ENCODE measurements around the gene TENM4.

The TENM4 gene

GRCh38 chr11:78773492-78773891, 667.3 kb downstream of the TENM4 start:
- no peak overlapping the region for H2BK12ac ChIP-seq (ENCODE audit: low read length)
- H2BK120ac ChIP-seq (ENCODE audit: low read depth, low read length) = no peak overlapping the region
- H3K4me2 ChIP-seq (ENCODE audit: insufficient read depth, low read length, poor library complexity, severe bottlenecking) = no peak overlapping the region
- DNase-seq (ENCODE audit: low spot score) = no peak
- no peaks in the 10 kb centered on the region for H3K27me3 ChIP-seq (ENCODE audit: control insufficient read depth in 3 of 3, insufficient read depth in 3 of 3, low read depth in 1 of 3, low read length in 3 of 3)
- no peak overlapping the region for H3K27ac ChIP-seq (replicated peaks; ENCODE audit: low read length)
- H3K9ac ChIP-seq (ENCODE audit: low read depth, low read length, poor library complexity) = no peak overlapping the region
- no peak overlapping the region for H2AK5ac ChIP-seq (ENCODE audit: low read depth, low read length)
- no peak overlapping the region for H3K14ac ChIP-seq (ENCODE audit: low read length)
- no peak overlapping the region for H2AFZ ChIP-seq (ENCODE audit: low read length)
- no peaks in the 10 kb centered on the region for H3K9me3 ChIP-seq (replicated peaks in 1 of 2; ENCODE audit: control insufficient read depth in 2 of 2, insufficient read depth in 1 of 2, low read depth in 1 of 2, low read length in 2 of 2)
- H3K36me3 ChIP-seq (replicated peaks in 1 of 2; ENCODE audit: control insufficient read depth in 2 of 2, insufficient read depth in 2 of 2, low read length in 2 of 2) = peaks cover 0 to 5% of the 10 kb centered on the region in 2 donors
- no peak overlapping the region for H3K23ac ChIP-seq (ENCODE audit: low read depth, low read length, poor library complexity)
- no peak overlapping the region for H3K18ac ChIP-seq (ENCODE audit: low read length)
- no peaks in the 10 kb centered on the region for H3K79me1 ChIP-seq (ENCODE audit: low read depth, low read length)
- no peaks in the 10 kb centered on the region for H3K4me1 ChIP-seq (ENCODE audit: control insufficient read depth in 2 of 2, insufficient read depth in 1 of 2, low read depth in 1 of 2, low read length in 2 of 2)
- H2BK15ac ChIP-seq (ENCODE audit: low read length) = no peak overlapping the region
- H4K91ac ChIP-seq (ENCODE audit: low read depth, low read length, poor library complexity) = no peak overlapping the region
- no peak overlapping the region for H4K8ac ChIP-seq (ENCODE audit: low read depth, low read length)
- no peak overlapping the region for H3K4me3 ChIP-seq (ENCODE audit: low read length in 2 of 2)
- no CpG with 5 or more reads among the region's 2 CpGs for WGBS, 2 donors (ENCODE audit: extremely low coverage in 2 of 2, insufficient read length in 2 of 2, insufficient replicate concordance in 1 of 2)
- no peak overlapping the region for H2BK5ac ChIP-seq (ENCODE audit: low read length)
- H3K4ac ChIP-seq (ENCODE audit: low read length) = no peak overlapping the region

- Histone ChIP-seq H3K79me1 (ENCODE audit: low read depth, low read length) (no peaks in the 10 kb centered on the region), H2AFZ (ENCODE audit: low read length) (no peak overlapping the region), H3K27me3 (ENCODE audit: control insufficient read depth in 3 of 3, insufficient read depth in 3 of 3, low read depth in 1 of 3, low read length in 3 of 3) (no peaks in the 10 kb centered on the region), H2BK15ac (ENCODE audit: low read length) (no peak overlapping the region), H3K36me3 (replicated peaks in 1 of 2; ENCODE audit: control insufficient read depth in 2 of 2, insufficient read depth in 2 of 2, low read length in 2 of 2) (peaks cover 0 to 5% of the 10 kb centered on the region in 2 donors), H4K91ac (ENCODE audit: low read depth, low read length, poor library complexity) (no peak overlapping the region), H3K27ac (replicated peaks; ENCODE audit: low read length) (no peak overlapping the region), H3K9ac (ENCODE audit: low read depth, low read length, poor library complexity) (no peak overlapping the region), H2BK120ac (ENCODE audit: low read depth, low read length) (no peak overlapping the region), H3K4me2 (ENCODE audit: insufficient read depth, low read length, poor library complexity, severe bottlenecking) (no peak overlapping the region), H2AK5ac (ENCODE audit: low read depth, low read length) (no peak overlapping the region), H4K8ac (ENCODE audit: low read depth, low read length) (no peak overlapping the region), H3K18ac (ENCODE audit: low read length) (no peak overlapping the region), H3K4ac (ENCODE audit: low read length) (no peak overlapping the region), H3K14ac (ENCODE audit: low read length) (no peak overlapping the region), H2BK12ac (ENCODE audit: low read length) (no peak overlapping the region), H2BK5ac (ENCODE audit: low read length) (no peak overlapping the region), H3K9me3 (replicated peaks in 1 of 2; ENCODE audit: control insufficient read depth in 2 of 2, insufficient read depth in 1 of 2, low read depth in 1 of 2, low read length in 2 of 2) (no peaks in the 10 kb centered on the region), H3K4me3 (ENCODE audit: low read length in 2 of 2) (no peak overlapping the region), H3K4me1 (ENCODE audit: control insufficient read depth in 2 of 2, insufficient read depth in 1 of 2, low read depth in 1 of 2, low read length in 2 of 2) (no peaks in the 10 kb centered on the region), H3K23ac (ENCODE audit: low read depth, low read length, poor library complexity) (no peak overlapping the region)
- WGBS, 2 donors (ENCODE audit: extremely low coverage in 2 of 2, insufficient read length in 2 of 2, insufficient replicate concordance in 1 of 2) = no CpG with 5 or more reads among the region's 5 CpGs
- DNase-seq (ENCODE audit: low spot score) = no peak
These were observed 667.8 kb downstream of the TENM4 start for GRCh38 chr11:78773077-78773476.

DNA sequence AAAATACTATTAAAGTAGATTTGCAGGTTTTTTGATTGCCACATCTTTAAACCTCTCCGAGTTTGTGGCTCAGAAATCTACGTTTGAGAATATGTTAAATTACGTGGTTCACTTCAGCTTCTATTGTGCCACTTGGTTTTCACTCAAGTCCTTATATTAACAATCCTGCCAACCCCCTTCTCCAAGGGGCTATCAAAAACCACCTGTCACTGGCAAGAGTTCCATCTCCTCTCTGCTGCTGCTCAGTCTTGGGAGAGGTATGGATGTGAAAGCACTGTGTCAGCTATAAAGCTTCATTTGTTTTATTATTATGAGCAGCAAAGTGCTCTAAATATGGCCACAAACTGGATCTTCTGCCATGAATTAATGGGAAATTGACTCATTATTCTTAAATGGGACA, 668.6 kb downstream of the TENM4 start:
- Histone ChIP-seq H3K18ac (ENCODE audit: low read length) (no peak overlapping the region), H2BK120ac (ENCODE audit: low read depth, low read length) (no peak overlapping the region), H3K9ac (ENCODE audit: low read depth, low read length, poor library complexity) (no peak overlapping the region), H3K36me3 (replicated peaks in 1 of 2; ENCODE audit: control insufficient read depth in 2 of 2, insufficient read depth in 2 of 2, low read length in 2 of 2) (peaks cover 0 to 8% of the 10 kb centered on the region in 2 donors), H3K14ac (ENCODE audit: low read length) (no peak overlapping the region), H3K27ac (replicated peaks; ENCODE audit: low read length) (no peak overlapping the region), H2BK15ac (ENCODE audit: low read length) (no peak overlapping the region), H3K4me3 (ENCODE audit: low read length in 2 of 2) (no peak overlapping the region), H4K8ac (ENCODE audit: low read depth, low read length) (no peak overlapping the region), H2BK12ac (ENCODE audit: low read length) (no peak overlapping the region), H2AK5ac (ENCODE audit: low read depth, low read length) (no peak overlapping the region), H3K9me3 (replicated peaks in 1 of 2; ENCODE audit: control insufficient read depth in 2 of 2, insufficient read depth in 1 of 2, low read depth in 1 of 2, low read length in 2 of 2) (no peaks in the 10 kb centered on the region), H3K4me1 (ENCODE audit: control insufficient read depth in 2 of 2, insufficient read depth in 1 of 2, low read depth in 1 of 2, low read length in 2 of 2) (no peaks in the 10 kb centered on the region), H3K4me2 (ENCODE audit: insufficient read depth, low read length, poor library complexity, severe bottlenecking) (no peak overlapping the region), H3K23ac (ENCODE audit: low read depth, low read length, poor library complexity) (no peak overlapping the region), H3K79me1 (ENCODE audit: low read depth, low read length) (no peaks in the 10 kb centered on the region), H2BK5ac (ENCODE audit: low read length) (no peak overlapping the region), H2AFZ (ENCODE audit: low read length) (no peak overlapping the region), H3K4ac (ENCODE audit: low read length) (no peak overlapping the region), H4K91ac (ENCODE audit: low read depth, low read length, poor library complexity) (no peak overlapping the region), H3K27me3 (ENCODE audit: control insufficient read depth in 3 of 3, insufficient read depth in 3 of 3, low read depth in 1 of 3, low read length in 3 of 3) (no peaks in the 10 kb centered on the region)
- no peak for DNase-seq (ENCODE audit: low spot score)
- no CpG with 5 or more reads among the region's 3 CpGs for WGBS, 2 donors (ENCODE audit: extremely low coverage in 2 of 2, insufficient read length in 2 of 2, insufficient replicate concordance in 1 of 2)

GRCh38 chr11:78770931-78771330, 669.9 kb downstream of the TENM4 start:
- no CpG with 5 or more reads among the region's 6 CpGs for WGBS, 2 donors (ENCODE audit: extremely low coverage in 2 of 2, insufficient read length in 2 of 2, insufficient replicate concordance in 1 of 2)
- no peak overlapping the region for H4K91ac ChIP-seq (ENCODE audit: low read depth, low read length, poor library complexity)
- H2AFZ ChIP-seq (ENCODE audit: low read length) = no peak overlapping the region
- peaks cover 2 to 13% of the 10 kb centered on the region in 2 donors for H3K36me3 ChIP-seq (replicated peaks in 1 of 2; ENCODE audit: control insufficient read depth in 2 of 2, insufficient read depth in 2 of 2, low read length in 2 of 2)
- no peaks in the 10 kb centered on the region for H3K27me3 ChIP-seq (ENCODE audit: control insufficient read depth in 3 of 3, insufficient read depth in 3 of 3, low read depth in 1 of 3, low read length in 3 of 3)
- H3K79me1 ChIP-seq (ENCODE audit: low read depth, low read length) = no peaks in the 10 kb centered on the region
- H3K9ac ChIP-seq (ENCODE audit: low read depth, low read length, poor library complexity) = no peak overlapping the region
- no peak overlapping the region for H2BK5ac ChIP-seq (ENCODE audit: low read length)
- no peak overlapping the region for H4K8ac ChIP-seq (ENCODE audit: low read depth, low read length)
- no peak overlapping the region for H2BK15ac ChIP-seq (ENCODE audit: low read length)
- no peak overlapping the region for H3K4me2 ChIP-seq (ENCODE audit: insufficient read depth, low read length, poor library complexity, severe bottlenecking)
- H3K4me1 ChIP-seq (ENCODE audit: control insufficient read depth in 2 of 2, insufficient read depth in 1 of 2, low read depth in 1 of 2, low read length in 2 of 2) = no peaks in the 10 kb centered on the region
- no peak overlapping the region for H3K27ac ChIP-seq (replicated peaks; ENCODE audit: low read length)
- no peak overlapping the region for H2BK12ac ChIP-seq (ENCODE audit: low read length)
- no peak for DNase-seq (ENCODE audit: low spot score)
- H2BK120ac ChIP-seq (ENCODE audit: low read depth, low read length) = no peak overlapping the region
- no peaks in the 10 kb centered on the region for H3K9me3 ChIP-seq (replicated peaks in 1 of 2; ENCODE audit: control insufficient read depth in 2 of 2, insufficient read depth in 1 of 2, low read depth in 1 of 2, low read length in 2 of 2)
- no peak overlapping the region for H3K23ac ChIP-seq (ENCODE audit: low read depth, low read length, poor library complexity)
- H2AK5ac ChIP-seq (ENCODE audit: low read depth, low read length) = no peak overlapping the region
- H3K4me3 ChIP-seq (ENCODE audit: low read length in 2 of 2) = no peak overlapping the region
- H3K4ac ChIP-seq (ENCODE audit: low read length) = no peak overlapping the region
- H3K14ac ChIP-seq (ENCODE audit: low read length) = no peak overlapping the region
- no peak overlapping the region for H3K18ac ChIP-seq (ENCODE audit: low read length)
